Loucy (cell line): Measurements from ENCODE around the gene PHAX.
"Not testable (repeated sequence)": the region's sequence is repeated elsewhere in the genome, so short reads cannot be mapped to it uniquely, and the experiment has no call there.

Experiments used
- H2AFZ ChIP-seq: fragments of 200-600 bp; sonication (generic); 2 replicates; pipeline ENCODE4 v1.6.0; 2016; ENCODE audit warnings: antibody characterized with exemption, mild to moderate bottlenecking, low read length, moderate library complexity
- H3F3A ChIP-seq: fragments of 200-600 bp; 2 replicates; pipeline ENCODE4 v1.6.0; 2016; ENCODE audit warnings: antibody characterized with exemption, low read depth, mild to moderate bottlenecking
- H3K27me3 ChIP-seq: fragments of 200-600 bp; sonication (generic); 2 replicates; pipeline ENCODE4 v1.6.1; 2014; ENCODE audit warnings: low read length, mild to moderate bottlenecking; ENCODE audit not compliant: insufficient read depth, poor library complexity, severe bottlenecking
- H3K36me3 ChIP-seq: fragments of 200-600 bp; sonication (generic); 2 replicates; pipeline ENCODE4 v1.6.1; 2016; ENCODE audit warnings: low read length; ENCODE audit not compliant: insufficient read depth
- H3K4me1 ChIP-seq: fragments of 200-600 bp; sonication (generic); 2 replicates; pipeline ENCODE4 v1.5.1; 2014; ENCODE audit warnings: low read length, mild to moderate bottlenecking; ENCODE audit not compliant: insufficient read depth, poor library complexity, severe bottlenecking
- H3K4me2 ChIP-seq: fragments of 200-600 bp; sonication (generic); 2 replicates; pipeline ENCODE4 v1.6.0; 2014; ENCODE audit warnings: antibody characterized with exemption, low read length, low read depth, mild to moderate bottlenecking; ENCODE audit not compliant: poor library complexity, severe bottlenecking
- H3K4me3 ChIP-seq: fragments of 200-600 bp; sonication (generic); 2 replicates; pipeline ENCODE4 v1.5.1; 2014; ENCODE audit warnings: low read length, mild to moderate bottlenecking, mixed read lengths; ENCODE audit not compliant: poor library complexity, severe bottlenecking
- H3K79me2 ChIP-seq: fragments of 200-600 bp; sonication (generic); 2 replicates; pipeline ENCODE4 v1.6.1; 2014; ENCODE audit warnings: low read length; ENCODE audit not compliant: insufficient read depth
- H3K9ac ChIP-seq: fragments of 200-600 bp; sonication (generic); 2 replicates; pipeline ENCODE4 v1.6.0; 2014; ENCODE audit warnings: mild to moderate bottlenecking, low read depth, low read length, moderate library complexity; ENCODE audit not compliant: poor library complexity, severe bottlenecking
- H3K9me2 ChIP-seq: fragments of 200-600 bp; sonication (generic); replicated peaks from 2 replicates; pipeline ENCODE4 v1.6.1; 2016; ENCODE audit warnings: low read depth, low read length, mixed read lengths
- H3K9me3 ChIP-seq: fragments of 200-600 bp; sonication (generic); 2 replicates; pipeline ENCODE4 v1.6.1; 2014; ENCODE audit warnings: mild to moderate bottlenecking, antibody characterized with exemption, low read length, low read depth; ENCODE audit not compliant: insufficient read depth
- H4K20me1 ChIP-seq: fragments of 200-600 bp; sonication (generic); 2 replicates; pipeline ENCODE4 v1.6.0; 2014; ENCODE audit warnings: antibody characterized with exemption, low read length, mild to moderate bottlenecking; ENCODE audit not compliant: insufficient read depth, poor library complexity, severe bottlenecking
- EZH2phosphoT487 ChIP-seq: fragments of 200-600 bp; IDR thresholded peaks from 2 replicates; pipeline ENCODE4 v1.6.1; 2018; ENCODE audit warnings: antibody characterized with exemption, mild to moderate bottlenecking, moderate library complexity, borderline replicate concordance
- TF ChIP-seq, protein P1 (sequence below): fragments of 200-600 bp; sonication (generic); conservative IDR thresholded peaks from 2 replicates; pipeline ENCODE4 v1.5.1; 2014; ENCODE audit warnings: mild to moderate bottlenecking, antibody characterized with exemption, low read length

Gene PHAX

DNA sequence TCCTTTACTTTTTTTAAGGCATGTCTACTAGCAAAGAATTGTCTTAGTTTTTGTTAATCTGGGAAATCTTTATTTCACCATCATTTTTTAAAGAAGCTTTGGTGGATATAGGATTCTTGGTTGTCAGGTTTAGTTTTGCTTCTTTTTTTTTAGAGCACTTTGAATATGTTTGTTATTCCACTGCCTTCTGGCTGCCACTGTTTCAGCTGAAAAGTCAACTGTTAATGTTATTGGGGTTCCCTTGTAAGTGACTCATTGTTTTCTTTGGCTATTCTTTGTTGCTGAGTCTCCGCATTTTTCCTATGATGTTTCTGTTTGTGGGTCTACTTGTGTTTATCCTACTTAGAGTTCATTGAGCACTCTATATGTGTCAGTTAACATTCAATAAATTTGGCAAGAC is 44.4 kb downstream of the PHAX start:
- Histone ChIP-seq H3K9ac (no peak overlapping the region), H4K20me1 (no peaks in the 10 kb centered on the region), H3K4me3 (no peak overlapping the region), H3F3A (no peaks in the 10 kb centered on the region), H3K27me3 (no peaks in the 10 kb centered on the region), H2AFZ (no peak overlapping the region), H3K9me2 (no peaks in the 10 kb centered on the region), H3K9me3 (no peaks in the 10 kb centered on the region), H3K36me3 (no peaks in the 10 kb centered on the region), H3K4me1 (no peaks in the 10 kb centered on the region), H3K79me2 (no peaks in the 10 kb centered on the region), H3K4me2 (no peak overlapping the region)
- no peak for TF ChIP-seq EZH2phosphoT487
- TF ChIP-seq, protein P1, sequence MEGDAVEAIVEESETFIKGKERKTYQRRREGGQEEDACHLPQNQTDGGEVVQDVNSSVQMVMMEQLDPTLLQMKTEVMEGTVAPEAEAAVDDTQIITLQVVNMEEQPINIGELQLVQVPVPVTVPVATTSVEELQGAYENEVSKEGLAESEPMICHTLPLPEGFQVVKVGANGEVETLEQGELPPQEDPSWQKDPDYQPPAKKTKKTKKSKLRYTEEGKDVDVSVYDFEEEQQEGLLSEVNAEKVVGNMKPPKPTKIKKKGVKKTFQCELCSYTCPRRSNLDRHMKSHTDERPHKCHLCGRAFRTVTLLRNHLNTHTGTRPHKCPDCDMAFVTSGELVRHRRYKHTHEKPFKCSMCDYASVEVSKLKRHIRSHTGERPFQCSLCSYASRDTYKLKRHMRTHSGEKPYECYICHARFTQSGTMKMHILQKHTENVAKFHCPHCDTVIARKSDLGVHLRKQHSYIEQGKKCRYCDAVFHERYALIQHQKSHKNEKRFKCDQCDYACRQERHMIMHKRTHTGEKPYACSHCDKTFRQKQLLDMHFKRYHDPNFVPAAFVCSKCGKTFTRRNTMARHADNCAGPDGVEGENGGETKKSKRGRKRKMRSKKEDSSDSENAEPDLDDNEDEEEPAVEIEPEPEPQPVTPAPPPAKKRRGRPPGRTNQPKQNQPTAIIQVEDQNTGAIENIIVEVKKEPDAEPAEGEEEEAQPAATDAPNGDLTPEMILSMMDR = no peak

DNA sequence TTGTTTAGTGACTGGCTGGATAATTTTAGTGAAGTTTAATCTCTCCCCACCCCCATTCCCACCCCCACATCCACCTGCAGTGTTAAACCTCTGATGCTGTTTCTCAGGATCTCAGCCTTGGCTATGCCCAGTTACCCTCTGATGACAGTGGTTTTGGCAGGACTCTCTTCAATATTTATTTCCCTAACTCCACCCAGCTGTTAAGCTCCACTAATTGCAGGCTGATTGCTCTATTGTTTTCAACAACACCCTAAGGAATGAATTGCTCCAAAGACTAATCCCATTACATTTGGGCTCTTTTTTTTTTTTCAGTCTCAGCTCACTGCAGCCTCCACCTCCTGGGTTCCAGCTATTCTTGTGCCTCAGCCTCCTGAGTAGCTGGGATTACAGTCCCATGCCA is 46.3 kb downstream of the PHAX start:
- H3K4me3 ChIP-seq = no peak overlapping the region

DNA sequence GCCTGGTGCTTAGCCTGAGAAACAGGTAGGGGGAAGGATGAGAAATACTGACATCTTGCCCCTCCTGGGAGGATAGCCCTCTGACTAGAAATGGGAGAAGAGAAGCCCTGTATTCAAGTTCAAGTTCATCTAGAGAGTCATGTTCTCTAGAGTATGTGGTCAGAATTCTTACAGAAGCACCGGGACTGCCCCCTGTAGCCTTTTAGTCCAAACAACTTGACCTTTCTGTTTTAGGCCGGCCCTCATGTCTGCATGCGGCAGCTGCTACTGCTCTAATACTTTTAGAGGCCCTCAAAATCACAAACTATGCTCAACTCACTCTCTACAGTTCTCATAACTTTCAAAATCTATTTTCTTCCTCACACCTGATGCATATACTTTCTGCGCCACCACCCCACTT is 47.7 kb downstream of the PHAX start:
- no peak overlapping the region for H2AFZ ChIP-seq
- no peak overlapping the region for H3K9ac ChIP-seq
- no peaks in the 10 kb centered on the region for H3K9me3 ChIP-seq
- H3K36me3 ChIP-seq = no peaks in the 10 kb centered on the region
- no peak for TF ChIP-seq EZH2phosphoT487
- TF ChIP-seq, protein P1 = no peak
- no peaks in the 10 kb centered on the region for H3K79me2 ChIP-seq
- H3K4me1 ChIP-seq = no peaks in the 10 kb centered on the region
- H3F3A ChIP-seq = no peaks in the 10 kb centered on the region
- no peak overlapping the region for H3K4me3 ChIP-seq
- H4K20me1 ChIP-seq = no peaks in the 10 kb centered on the region
- no peak overlapping the region for H3K4me2 ChIP-seq
- no peaks in the 10 kb centered on the region for H3K9me2 ChIP-seq
- no peaks in the 10 kb centered on the region for H3K27me3 ChIP-seq

More for the DNA sequence above, 46.3 kb downstream of the PHAX start:
- H3K36me3 ChIP-seq = no peaks in the 10 kb centered on the region
- no peaks in the 10 kb centered on the region for H3K27me3 ChIP-seq
- H3K9ac ChIP-seq = no peak overlapping the region
- H3F3A ChIP-seq = no peaks in the 10 kb centered on the region
- H3K9me3 ChIP-seq = no peaks in the 10 kb centered on the region
- H4K20me1 ChIP-seq = no peaks in the 10 kb centered on the region
- H2AFZ ChIP-seq = no peak overlapping the region
- H3K4me1 ChIP-seq = no peaks in the 10 kb centered on the region
- H3K79me2 ChIP-seq = no peaks in the 10 kb centered on the region
- H3K9me2 ChIP-seq = no peaks in the 10 kb centered on the region
- no peak overlapping the region for H3K4me2 ChIP-seq
- no peak for TF ChIP-seq EZH2phosphoT487
- TF ChIP-seq, protein P1 = no peak

DNA sequence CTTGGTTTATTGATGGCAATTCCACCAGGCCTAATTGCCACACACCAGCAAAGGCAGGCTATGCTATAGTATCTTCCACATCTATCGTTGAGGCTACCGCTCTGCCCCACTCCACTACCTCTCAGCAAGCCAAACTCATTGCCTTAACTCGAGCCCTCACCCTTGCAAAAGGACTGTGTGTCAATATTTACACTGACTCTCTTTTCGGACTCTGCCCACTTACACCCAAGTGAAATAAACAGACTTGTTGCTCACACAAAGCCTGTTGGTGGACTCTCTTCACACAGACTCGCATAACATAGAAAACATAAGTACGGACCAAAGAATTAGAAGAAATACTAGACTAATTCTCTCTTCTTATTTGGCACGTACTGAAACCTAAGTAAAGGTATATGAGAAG is 48.3 kb downstream of the PHAX start:
- not testable (repeated sequence) for H3K9me2 ChIP-seq, H3K36me3 ChIP-seq, H3K9me3 ChIP-seq, H3K4me3 ChIP-seq, H3F3A ChIP-seq, H3K4me1 ChIP-seq, H3K79me2 ChIP-seq, H2AFZ ChIP-seq, H3K27me3 ChIP-seq, H4K20me1 ChIP-seq, H3K4me2 ChIP-seq, H3K9ac ChIP-seq

DNA sequence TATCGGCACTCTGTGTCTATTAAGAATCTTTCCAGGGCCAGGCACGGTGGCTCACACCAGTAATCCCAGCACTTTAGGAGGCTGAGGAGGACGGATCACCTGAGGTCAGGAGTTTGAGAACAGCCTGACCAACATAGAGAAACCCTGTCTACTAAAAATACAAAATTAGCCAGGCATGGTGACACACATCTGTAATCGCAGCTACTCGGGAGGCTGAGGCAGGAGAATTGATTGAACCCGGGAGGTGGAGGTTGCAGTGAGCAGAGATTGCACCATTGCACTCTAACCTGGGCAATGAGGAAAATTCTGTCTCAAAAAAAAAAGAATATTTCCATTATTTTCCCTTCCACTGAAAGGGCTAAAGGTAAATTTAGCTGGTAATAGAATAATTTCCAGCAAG is 49.0 kb downstream of the PHAX start:
- not testable (repeated sequence) for H3K4me3 ChIP-seq, H3K9me3 ChIP-seq, H2AFZ ChIP-seq, H3K79me2 ChIP-seq, H4K20me1 ChIP-seq, H3K9ac ChIP-seq, H3F3A ChIP-seq, H3K4me2 ChIP-seq, H3K36me3 ChIP-seq, H3K27me3 ChIP-seq, H3K4me1 ChIP-seq, H3K9me2 ChIP-seq
